A172 (cell line): ENCODE measurements around the gene OR10A4. TPM values are rescaled to one million over a fixed set of nuclear protein-coding genes. Genes with fewer than 3 reads are reported as not detected.
"Not testable (repeated sequence)": the region's sequence is repeated elsewhere in the genome, so short reads cannot be mapped to it uniquely, and the experiment has no call there.

Experiments
- DNase-seq: peaks from one replicate; pipeline ENCODE4 v3.0.0-alpha.2; 2015; ENCODE audit warnings: low spot score
- total RNA-seq: library from RNA; depleted of rRNA; stranded (reverse); fragments of >200 nt; shearing (Covaris generic); gene quantifications from 2 replicates; pipeline ENCODE4 v1.2.3, GENCODE V29; 2014; rRNA removed

The OR10A4 gene
- total RNA-seq, 1 experiment from 2014 or later = not detected

DNA sequence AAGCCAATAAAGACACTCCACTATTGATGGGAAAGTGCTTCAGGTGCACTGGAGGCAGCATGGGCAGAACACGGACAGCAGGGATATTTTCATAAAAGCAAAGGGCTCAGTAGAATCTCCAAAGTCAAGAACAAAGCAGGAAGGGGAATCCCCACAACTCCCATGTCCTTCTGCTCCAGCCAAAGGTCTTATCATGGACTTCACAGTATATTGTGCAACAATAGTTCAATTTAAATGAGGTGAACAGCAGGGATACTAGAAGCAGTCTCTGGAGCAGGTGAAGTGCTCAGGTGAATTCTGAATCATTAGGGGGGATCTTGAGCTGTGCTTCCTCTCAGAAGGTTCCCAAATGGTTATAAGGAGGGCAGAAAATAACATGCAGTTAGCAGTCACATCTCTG lies 22.5 kb downstream of the OR10A4 start:
- no peak for DNase-seq

GRCh38 chr11:6900327-6900999 lies 24.0 kb downstream of the OR10A4 start:
- DNase-seq = no peak

DNA sequence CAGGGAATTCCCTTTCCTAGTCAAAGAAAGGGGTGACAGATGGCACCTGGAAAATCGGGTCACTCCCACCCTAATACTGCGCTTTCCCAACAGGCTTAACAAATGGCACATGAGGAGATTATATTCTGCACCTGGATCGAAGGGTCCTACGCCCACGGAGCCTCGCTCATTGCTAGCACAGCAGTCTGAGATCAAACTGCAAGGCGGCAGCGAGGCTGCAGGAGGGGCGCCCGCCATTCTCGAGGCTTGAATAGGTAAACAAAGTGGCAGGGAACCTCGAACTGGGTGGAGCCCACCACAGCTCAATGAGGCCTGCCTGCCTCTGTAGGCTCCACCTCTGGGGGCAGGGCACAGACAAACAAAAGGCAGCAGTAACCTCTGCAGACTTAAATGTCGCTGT lies 28.4 kb downstream of the OR10A4 start:
- not testable (repeated sequence) for DNase-seq

DNA sequence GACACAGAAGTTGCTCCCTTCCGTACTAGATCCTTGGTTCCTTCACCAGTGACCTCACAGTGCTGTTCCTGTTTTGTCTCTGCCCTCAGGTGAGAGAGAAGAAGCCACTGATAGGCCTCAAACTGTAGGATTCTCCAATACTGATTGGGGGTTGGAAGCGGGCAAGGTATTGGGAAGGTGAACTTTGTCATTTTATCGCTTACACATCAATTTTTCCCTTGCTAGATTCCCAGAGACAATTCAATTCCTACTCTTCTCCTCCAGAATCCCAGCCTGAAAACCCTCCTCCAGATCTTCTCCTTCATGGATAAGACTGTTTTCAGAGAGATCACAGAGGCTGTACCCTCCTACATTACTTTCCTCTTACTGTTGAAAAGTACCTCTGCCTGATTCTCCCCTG lies 35.0 kb downstream of the OR10A4 start:
- DNase-seq = no peak

DNA sequence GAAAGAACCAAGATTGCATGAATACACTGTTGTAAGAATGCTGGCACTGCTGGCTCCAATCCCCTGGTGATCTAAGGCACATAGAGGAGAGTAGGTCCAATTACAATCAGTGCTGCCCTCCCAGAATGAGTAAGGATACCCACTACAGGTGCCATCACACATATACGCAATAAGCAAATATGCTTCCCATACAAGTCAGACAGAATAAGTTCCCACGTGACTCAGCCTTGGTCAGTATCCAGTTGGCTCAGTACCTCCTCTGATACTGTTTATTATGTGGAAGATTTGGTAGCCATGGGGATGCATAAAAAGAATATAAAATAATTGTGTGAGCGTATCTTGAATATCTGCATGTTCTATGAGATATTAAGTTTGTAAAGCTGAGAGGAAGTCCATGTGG lies 35.5 kb downstream of the OR10A4 start:
- no peak for DNase-seq

DNA sequence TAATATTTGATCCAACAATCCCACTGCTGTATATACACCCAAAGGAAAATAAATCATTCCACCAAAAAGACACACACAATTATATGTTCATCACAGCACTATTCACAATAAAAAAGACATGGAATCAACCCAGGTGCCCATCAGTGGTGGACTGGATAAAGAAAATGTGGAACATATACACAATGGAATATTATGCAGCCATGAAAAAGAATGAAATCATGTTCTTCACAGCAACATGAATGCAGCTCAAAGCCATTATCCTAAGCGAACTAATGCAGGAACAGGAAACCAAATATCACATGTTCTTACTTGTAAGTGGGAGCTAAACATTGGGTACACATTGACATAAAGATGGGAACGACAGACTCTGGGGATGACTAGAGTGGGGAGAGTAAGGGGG lies 43.3 kb downstream of the OR10A4 start:
- no peak for DNase-seq

DNA sequence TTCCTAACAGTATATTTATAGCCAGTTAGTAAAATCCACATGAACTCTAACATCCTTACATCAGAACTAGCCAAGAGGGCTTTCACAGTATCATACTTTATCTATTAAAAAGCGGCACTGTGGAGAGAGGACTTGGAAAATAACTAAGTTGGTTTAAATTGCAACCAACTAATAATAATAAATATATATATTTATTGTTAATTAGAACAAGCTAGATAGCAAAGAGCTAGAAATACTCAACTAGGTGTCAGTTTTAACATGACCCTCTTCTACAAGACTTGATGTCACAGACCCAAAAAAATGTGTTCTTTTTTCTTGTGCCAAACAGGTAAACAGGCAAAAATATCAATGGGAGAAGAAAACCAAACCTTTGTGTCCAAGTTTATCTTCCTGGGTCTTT lies 44.3 kb downstream of the OR10A4 start, which contains the start of gene OR2D3:
Gene OR2D3 (plus strand): TSS at position 301 of the 400 bp plus-strand sequence. CDS start 0 bp downstream, at position 301.
- DNase-seq = no peak

DNA sequence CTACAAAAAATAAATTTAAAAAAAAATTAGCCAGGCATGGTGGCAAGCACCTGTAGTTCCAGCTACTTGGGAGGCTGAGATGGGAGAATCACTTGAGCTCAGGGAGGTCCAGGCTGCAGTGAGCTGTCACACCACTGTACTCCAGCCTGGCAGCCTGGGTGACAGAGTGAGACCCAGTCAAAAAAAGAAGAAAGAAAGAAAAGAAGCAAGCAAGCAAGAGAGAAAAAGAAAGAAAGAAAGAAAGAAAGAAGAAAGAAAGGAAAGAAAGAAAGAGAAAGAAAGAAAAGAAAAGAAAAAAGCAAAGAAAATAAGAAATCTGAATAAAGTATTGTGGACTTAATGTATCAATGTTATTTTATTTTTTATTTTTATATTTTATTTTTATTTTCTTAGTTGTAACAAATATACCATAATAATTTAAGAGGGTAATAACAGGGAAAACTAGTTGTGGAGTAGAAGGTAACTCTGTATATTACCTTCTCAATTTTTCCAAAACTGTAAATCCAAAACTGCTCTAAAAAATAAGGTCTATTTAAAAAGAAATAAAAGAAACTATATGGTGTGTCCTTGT lies 48.7 kb downstream of the OR10A4 start:
- DNase-seq = no peak

DNA sequence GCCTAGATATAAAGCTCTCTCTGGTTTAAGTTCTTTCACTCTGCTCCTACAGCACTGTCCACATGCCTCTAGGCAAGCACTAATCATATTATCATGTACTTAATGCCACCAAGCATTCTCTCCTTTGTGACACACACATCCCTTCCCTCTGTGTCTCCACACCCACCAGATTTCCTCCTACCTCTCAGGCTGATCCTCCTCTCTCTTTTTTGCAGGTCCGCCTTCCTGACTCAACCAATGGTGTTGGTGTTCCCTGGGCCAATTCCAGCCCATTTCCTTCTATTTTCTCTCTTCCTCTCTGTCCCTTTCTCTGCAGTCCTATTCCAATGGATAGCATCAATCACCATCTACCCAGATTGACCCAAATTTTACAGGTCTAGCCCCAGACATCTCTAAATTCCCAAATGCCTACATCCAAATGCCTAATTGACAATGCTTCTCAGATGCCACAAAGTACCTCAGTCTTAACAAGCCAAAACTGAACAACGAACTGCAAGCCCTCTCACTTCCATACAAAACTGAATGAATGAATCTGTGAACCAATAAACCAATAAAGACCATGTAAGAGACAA lies 49.3 kb downstream of the OR10A4 start:
- DNase-seq = no peak

GRCh38 chr11:6926208-6927029 lies 50.0 kb downstream of the OR10A4 start, which contains the start of gene ZNF215:
Gene ZNF215 (plus strand): TSS chr11:6926426. CDS start chr11:6932273, 5,847 bp downstream.
- DNase-seq = no peak

DNA sequence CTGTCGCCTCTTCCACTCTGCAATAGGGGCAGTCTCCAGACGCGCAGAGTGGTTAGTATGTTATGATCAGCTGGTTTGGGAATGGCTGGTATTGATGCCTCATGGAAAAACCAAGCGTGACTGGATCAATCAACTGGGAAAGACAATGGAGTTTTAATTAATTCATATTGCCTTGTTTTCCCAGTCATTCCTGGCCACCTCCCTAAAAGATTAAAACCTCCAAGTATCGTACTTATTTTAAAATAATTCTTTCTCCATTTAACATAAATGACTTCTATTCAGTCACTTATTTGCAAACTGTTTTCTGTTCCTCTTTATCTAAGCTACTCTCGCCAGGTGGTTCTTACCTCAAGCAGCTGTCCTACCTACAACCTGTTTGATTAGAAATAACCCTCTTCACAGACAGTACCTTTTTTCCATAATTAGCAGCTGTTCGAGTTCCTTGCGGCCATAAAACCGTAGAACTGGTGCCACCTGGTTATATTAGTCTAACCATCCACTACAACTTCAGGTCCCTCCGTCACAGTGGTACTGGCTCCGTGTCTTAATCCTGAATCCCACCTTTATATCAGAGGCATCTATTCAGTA lies 50.7 kb downstream of the OR10A4 start:
- DNase-seq = no peak

Other genes with a start within 250 kb of the OR10A4 start
- gene DCHS1, start 220.8 kb upstream of the OR10A4 start, total RNA-seq = 2.3 and 3.8 TPM in 2 replicates
- 121 and 417 TPM in 2 replicates for gene MRPL17, start 193.3 kb upstream of the OR10A4 start, total RNA-seq
- gene OR2AG2, start 104.6 kb upstream of the OR10A4 start, total RNA-seq = not detected in 2 replicates
- gene OR2AG1, start 93.6 kb upstream of the OR10A4 start, total RNA-seq = not detected in 2 replicates
- not detected in 2 replicates for gene OR6A2, start 76.9 kb upstream of the OR10A4 start, total RNA-seq
- not detected in 2 replicates for gene OR10A5, start 30.9 kb upstream of the OR10A4 start, total RNA-seq
- not detected in 2 replicates for gene OR10A2, start 13.6 kb upstream of the OR10A4 start, total RNA-seq
- not detected in 2 replicates for gene OR2D2, start 15.9 kb downstream of the OR10A4 start, total RNA-seq
- gene OR2D3, start 44.4 kb downstream of the OR10A4 start, total RNA-seq = not detected in 2 replicates
- not detected in 2 replicates for gene ZNF215, start 49.8 kb downstream of the OR10A4 start, total RNA-seq
- gene ZNF214, start 143.7 kb downstream of the OR10A4 start, total RNA-seq = 1.8 and 2.3 TPM in 2 replicates
- 0.02 TPM in 1 of 2 replicates, not detected in the other for gene NLRP14, start 143.9 kb downstream of the OR10A4 start, total RNA-seq
- not detected in 2 replicates for gene RBMXL2, start 212.4 kb downstream of the OR10A4 start, total RNA-seq